GM19397 (cell line): ENCODE data around the gene KRT25.

Experiments
- ATAC-seq: cut with Tn5 transposase; IDR thresholded peaks from one replicate; pipeline ENCODE4 v1.9.1; 2021; ENCODE audit warnings: mild to moderate bottlenecking, moderate library complexity; ENCODE audit not compliant: unreplicated experiment

The KRT25 gene

DNA sequence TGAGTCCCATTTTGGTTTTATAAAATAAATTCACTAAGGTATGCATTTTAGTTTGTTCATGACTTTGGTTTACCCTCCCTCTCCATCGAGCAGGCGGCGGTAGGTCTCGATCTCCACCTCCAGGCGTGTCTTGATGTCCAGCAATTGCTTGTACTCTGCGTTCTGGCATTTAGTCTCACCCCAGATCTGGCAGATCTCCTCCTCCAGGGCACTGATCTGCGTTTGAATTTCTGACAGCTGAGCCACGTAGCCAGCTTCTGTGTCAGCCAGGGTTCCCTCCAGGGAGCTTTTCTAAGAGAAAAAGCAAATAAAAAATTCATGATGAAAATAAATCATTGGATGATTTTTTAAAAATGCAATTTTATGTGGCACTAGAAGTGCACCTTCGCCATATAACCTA, 55.8 kb downstream of the KRT25 start:
- no peak for ATAC-seq
